Stimulated activated naive CD8-positive, alpha-beta T cell treated with anti-CD3 and anti-CD28 coated beads, Interleukin-15, Interleukin-2, amounts not matched to agents 100 ng/mL and 50 ng/mL, for 24 hours (primary cell): ENCODE results near the gene PERM1.
A peak's percentile ranks its signal among the peaks of the same experiment; 100 is the strongest.

ENCODE experiments used
- H3K27ac Mint-ChIP-seq: one replicate; pipeline ENCODE4 v1.8.0; 2021; ENCODE audit warnings: mild to moderate bottlenecking, mixed read lengths
- H3K27me3 Mint-ChIP-seq: one replicate; pipeline ENCODE4 v1.8.0; 2021; ENCODE audit warnings: mixed read lengths
- H3K36me3 Mint-ChIP-seq: one replicate; pipeline ENCODE4 v1.8.0; 2021; ENCODE audit warnings: low read depth, mixed read lengths
- H3K4me1 Mint-ChIP-seq: one replicate; pipeline ENCODE4 v1.8.0; 2021; ENCODE audit warnings: low read depth, mixed read lengths
- H3K4me3 Mint-ChIP-seq: one replicate; pipeline ENCODE4 v1.8.0; 2021; ENCODE audit warnings: mild to moderate bottlenecking, mixed read lengths
- H3K9me3 Mint-ChIP-seq: one replicate; pipeline ENCODE4 v1.8.0; 2021; ENCODE audit warnings: mixed read lengths

PERM1 gene

GRCh38 chr1:945688-946556, 36.0 kb downstream of the PERM1 start:
- Mint-ChIP-seq H3K27me3 (peaks cover 5% of the 10 kb centered on the region), H3K9me3 (no peaks in the 10 kb centered on the region), H3K4me3 (no peak overlapping the region), H3K36me3 (peaks cover 42% of the 10 kb centered on the region), H3K4me1 (peaks cover 5% of the 10 kb centered on the region), H3K27ac (no peak overlapping the region)

GRCh38 chr1:944341-945325, 37.3 kb downstream of the PERM1 start:
- H3K27me3 Mint-ChIP-seq: peaks cover 7% of the 10 kb centered on the region
- no peak overlapping the region for H3K4me3 Mint-ChIP-seq
- H3K4me1 Mint-ChIP-seq: peaks cover 9% of the 10 kb centered on the region
- no peaks in the 10 kb centered on the region for H3K9me3 Mint-ChIP-seq
- H3K27ac Mint-ChIP-seq: no peak overlapping the region
- peaks cover 30% of the 10 kb centered on the region for H3K36me3 Mint-ChIP-seq

GRCh38 chr1:943545-944340, 38.1 kb downstream of the PERM1 start:
- peaks cover 9% of the 10 kb centered on the region for H3K4me1 Mint-ChIP-seq
- H3K36me3 Mint-ChIP-seq: peaks cover 21% of the 10 kb centered on the region
- peaks cover 9% of the 10 kb centered on the region for H3K27me3 Mint-ChIP-seq
- H3K4me3 Mint-ChIP-seq: no peak overlapping the region
- H3K9me3 Mint-ChIP-seq: no peaks in the 10 kb centered on the region
- no peak overlapping the region for H3K27ac Mint-ChIP-seq

DNA sequence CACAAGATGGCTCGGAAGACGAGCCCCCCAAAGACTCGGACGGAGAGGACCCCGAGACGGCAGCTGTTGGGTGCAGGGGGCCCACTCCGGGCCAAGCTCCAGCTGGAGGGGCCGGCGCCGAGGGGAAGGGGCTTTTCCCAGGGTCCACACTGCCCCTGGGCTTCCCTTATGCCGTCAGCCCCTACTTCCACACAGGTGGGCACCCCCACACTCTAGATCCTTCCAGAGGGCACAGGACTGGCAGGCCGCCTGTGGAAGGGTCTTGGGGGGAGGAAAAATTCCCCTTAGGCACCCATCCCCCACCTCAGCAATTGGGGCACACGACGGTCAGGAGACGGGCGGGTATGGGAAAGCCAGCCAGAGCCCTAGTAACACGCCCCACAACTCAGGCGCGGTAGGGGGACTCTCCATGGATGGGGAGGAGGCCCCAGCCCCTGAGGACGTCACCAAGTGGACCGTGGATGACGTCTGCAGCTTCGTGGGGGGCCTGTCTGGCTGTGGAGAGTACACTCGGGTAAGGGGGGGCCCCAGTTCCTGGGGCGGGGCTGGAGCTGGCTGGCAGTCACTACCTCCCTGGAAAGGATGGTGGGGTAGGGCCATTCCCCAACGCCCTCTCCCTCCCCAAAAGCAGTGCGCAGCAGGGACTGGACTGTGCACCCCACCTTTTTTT, 38.9 kb downstream of the PERM1 start:
- peaks cover 19% of the 10 kb centered on the region for H3K36me3 Mint-ChIP-seq
- peaks cover 9% of the 10 kb centered on the region for H3K4me1 Mint-ChIP-seq
- no peak overlapping the region for H3K27ac Mint-ChIP-seq
- H3K9me3 Mint-ChIP-seq: no peaks in the 10 kb centered on the region
- H3K4me3 Mint-ChIP-seq: no peak overlapping the region
- peaks cover 13% of the 10 kb centered on the region for H3K27me3 Mint-ChIP-seq

- H3K27me3 Mint-ChIP-seq: peaks cover 16% of the 10 kb centered on the region
- H3K27ac Mint-ChIP-seq: no peak overlapping the region
- no peak overlapping the region for H3K4me3 Mint-ChIP-seq
- peaks cover 9% of the 10 kb centered on the region for H3K4me1 Mint-ChIP-seq
- peaks cover 19% of the 10 kb centered on the region for H3K36me3 Mint-ChIP-seq
- H3K9me3 Mint-ChIP-seq: no peaks in the 10 kb centered on the region
These were observed 39.5 kb downstream of the PERM1 start for GRCh38 chr1:942411-942821.

- no peak overlapping the region for H3K27ac Mint-ChIP-seq
- H3K4me1 Mint-ChIP-seq: peaks cover 9% of the 10 kb centered on the region
- H3K27me3 Mint-ChIP-seq: peaks cover 16% of the 10 kb centered on the region
- peaks cover 14% of the 10 kb centered on the region for H3K36me3 Mint-ChIP-seq
- no peaks in the 10 kb centered on the region for H3K9me3 Mint-ChIP-seq
- H3K4me3 Mint-ChIP-seq: peak overlapping the region; percentile 57
These were observed 40.1 kb downstream of the PERM1 start for GRCh38 chr1:941588-942383.

DNA sequence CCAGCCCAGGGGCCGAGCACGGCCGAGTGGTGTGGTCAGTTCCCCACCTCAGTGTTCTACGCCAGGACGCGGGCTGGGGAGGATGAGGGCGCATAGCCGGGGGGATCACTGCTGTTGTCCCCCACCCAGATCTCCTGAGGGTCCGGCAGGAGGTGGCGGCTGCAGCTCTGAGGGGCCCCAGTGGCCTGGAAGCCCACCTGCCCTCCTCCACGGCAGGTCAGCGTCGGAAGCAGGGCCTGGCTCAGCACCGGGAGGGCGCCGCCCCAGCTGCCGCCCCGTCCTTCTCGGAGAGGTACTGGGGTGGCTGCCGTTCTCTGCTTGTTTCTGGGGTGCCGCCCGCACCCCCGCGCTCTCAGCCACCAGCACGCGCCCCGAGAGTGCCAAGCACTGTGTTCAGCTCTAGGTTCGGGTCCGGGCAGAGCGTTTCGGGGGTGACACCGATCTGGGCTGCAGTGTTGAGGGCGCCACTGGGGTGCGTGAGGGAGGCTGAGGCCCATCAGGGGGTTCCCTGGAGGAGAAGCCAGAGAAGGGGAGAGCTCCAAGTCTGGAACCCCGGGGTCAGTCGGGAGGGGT, 40.8 kb downstream of the PERM1 start:
- Mint-ChIP-seq H3K27me3 (peaks cover 16% of the 10 kb centered on the region), H3K27ac (no peak overlapping the region), H3K36me3 (peaks cover 13% of the 10 kb centered on the region), H3K4me1 (peaks cover 9% of the 10 kb centered on the region), H3K4me3 (peak overlapping the region; percentile 57), H3K9me3 (no peaks in the 10 kb centered on the region)

DNA sequence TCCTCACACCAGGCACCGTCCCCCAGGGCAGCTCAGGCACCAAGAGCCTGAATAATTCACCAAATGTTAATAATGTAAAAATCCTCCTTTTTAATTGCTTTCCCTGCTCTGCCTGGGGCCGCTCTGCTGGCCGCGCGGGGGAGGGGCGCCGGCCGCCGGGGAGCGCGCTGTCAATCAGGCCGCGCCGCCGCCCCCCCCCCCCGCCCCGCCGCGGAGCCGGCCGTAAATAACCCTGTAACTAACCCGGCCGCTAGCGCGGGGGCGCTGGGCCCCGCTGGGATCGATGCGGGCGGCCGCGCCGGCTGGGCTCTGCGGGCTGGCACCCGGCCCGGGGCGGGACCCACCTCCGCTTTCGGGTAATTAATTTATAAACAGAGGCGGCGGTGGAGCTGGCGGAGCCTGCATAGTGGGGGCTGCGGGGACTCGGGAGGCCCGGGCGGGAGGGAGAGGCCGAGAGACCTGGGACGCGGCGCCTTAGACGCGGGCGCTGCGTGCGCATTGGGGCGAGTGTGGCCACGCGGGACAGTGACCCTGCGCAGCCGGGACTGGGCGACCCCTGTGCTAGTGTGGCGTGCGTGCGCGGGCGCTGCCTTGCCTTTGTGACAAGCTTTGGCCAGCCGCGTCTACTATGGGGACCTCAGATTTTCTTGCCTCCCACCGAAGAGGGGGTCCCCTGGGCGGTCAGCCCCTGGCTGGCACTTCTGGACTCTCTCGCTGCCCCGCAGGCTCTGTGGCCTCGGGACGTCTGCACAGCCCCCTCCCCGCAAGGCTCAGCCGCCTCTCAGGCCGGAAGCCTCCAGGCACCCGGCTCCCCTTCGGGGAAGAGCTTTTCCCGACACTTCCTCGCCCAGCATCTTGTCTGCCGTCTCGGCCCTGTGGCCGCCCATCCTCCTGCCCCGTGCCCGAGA, 41.5 kb downstream of the PERM1 start:
- Mint-ChIP-seq H3K4me3 (peak overlapping the region; percentile 35), H3K27ac (no peak overlapping the region), H3K9me3 (no peaks in the 10 kb centered on the region), H3K27me3 (peaks cover 21% of the 10 kb centered on the region), H3K4me1 (peaks cover 9% of the 10 kb centered on the region), H3K36me3 (peaks cover 6% of the 10 kb centered on the region)

- Mint-ChIP-seq H3K9me3 (no peaks in the 10 kb centered on the region), H3K27me3 (peaks cover 26% of the 10 kb centered on the region), H3K27ac (no peak overlapping the region), H3K4me3 (no peak overlapping the region), H3K36me3 (peaks cover under 1% of the 10 kb centered on the region), H3K4me1 (peaks cover 13% of the 10 kb centered on the region)
These were observed 42.3 kb downstream of the PERM1 start for GRCh38 chr1:939511-940106.

DNA sequence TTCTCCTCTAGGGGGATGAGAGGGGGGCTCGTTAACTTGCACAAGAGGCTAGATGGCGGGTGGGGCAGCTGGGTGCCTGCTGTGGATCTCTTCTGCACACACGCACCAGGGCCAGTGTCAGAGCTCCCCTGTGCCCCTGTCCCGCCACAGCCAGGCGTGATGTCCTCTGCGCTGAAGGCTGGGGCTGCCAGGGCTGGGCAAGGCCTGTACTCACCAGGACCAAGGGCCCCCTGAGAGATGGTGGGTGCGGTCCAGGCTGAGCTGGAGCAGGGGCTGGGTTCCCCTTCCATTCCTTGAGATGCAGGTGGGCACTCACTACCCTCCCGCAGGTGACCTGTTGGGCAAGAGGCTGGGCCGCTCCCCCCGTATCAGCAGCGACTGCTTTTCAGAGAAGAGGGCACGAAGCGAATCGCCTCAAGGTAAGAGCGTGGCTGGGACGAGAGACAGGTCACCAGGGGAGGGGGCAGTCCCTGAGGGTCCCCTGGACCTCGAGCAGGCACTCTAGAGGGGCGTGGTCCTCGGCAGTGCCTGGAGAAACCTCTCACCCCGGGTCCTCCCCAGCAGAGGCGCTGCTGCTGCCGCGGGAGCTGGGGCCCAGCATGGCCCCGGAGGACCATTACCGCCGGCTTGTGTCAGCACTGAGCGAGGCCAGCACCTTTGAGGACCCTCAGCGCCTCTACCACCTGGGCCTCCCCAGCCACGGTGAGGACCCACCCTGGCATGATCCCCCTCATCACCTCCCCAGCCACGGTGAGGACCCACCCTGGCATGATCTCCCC, 43.0 kb downstream of the PERM1 start:
- H3K27me3 Mint-ChIP-seq: peaks cover 26% of the 10 kb centered on the region
- no peak overlapping the region for H3K4me3 Mint-ChIP-seq
- peaks cover 13% of the 10 kb centered on the region for H3K4me1 Mint-ChIP-seq
- no peak overlapping the region for H3K27ac Mint-ChIP-seq
- H3K36me3 Mint-ChIP-seq: no peaks in the 10 kb centered on the region
- no peaks in the 10 kb centered on the region for H3K9me3 Mint-ChIP-seq

DNA sequence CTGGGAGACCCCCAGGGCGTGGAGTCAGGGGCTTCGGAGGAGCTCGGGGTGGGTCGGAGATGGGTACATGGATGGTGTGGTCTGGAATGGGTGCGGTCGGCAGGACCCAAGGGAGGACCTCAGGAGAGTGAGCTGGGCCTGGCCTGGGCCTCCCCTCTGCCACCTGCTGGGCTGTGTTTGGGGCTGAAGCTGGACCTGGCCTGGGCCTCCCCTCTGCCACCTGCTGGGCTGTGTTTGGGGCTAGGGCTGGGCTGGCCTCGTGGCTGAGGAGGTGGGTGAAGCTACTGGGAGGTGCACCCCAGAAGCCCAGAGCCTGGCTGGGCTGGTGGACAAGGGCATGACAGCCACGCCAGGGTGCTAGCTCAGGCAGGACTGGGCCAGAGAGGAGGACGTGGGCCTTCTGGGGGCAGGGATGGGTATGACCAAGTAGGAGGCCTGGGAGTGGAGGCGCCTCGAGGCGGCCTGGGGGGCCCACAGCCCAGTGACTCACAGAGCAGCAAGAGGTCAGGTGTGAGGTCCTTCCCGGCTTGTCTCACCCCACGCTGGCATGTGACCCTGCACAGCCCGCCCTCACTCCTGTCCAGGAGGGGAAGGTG, 43.7 kb downstream of the PERM1 start:
- no peak overlapping the region for H3K27ac Mint-ChIP-seq
- H3K36me3 Mint-ChIP-seq: no peaks in the 10 kb centered on the region
- no peaks in the 10 kb centered on the region for H3K9me3 Mint-ChIP-seq
- peaks cover 26% of the 10 kb centered on the region for H3K27me3 Mint-ChIP-seq
- no peak overlapping the region for H3K4me3 Mint-ChIP-seq
- H3K4me1 Mint-ChIP-seq: peaks cover 13% of the 10 kb centered on the region
